Astrocyte of the spinal cord (primary cell): ENCODE results near the gene CACNA1B.

Experiments used
- DNase-seq: peaks from one replicate; pipeline ENCODE4 v3.0.0; 2011; ENCODE audit warnings: low read depth, low spot score
- H3K4me3 ChIP-seq: 2 replicates; pipeline ENCODE4 v1.5.1; 2011; ENCODE audit warnings: low read depth, mild to moderate bottlenecking, low read length, moderate library complexity
- CTCF ChIP-seq: IDR thresholded peaks from 2 replicates; pipeline ENCODE4 v1.5.1; 2012; ENCODE audit warnings: low read depth, mild to moderate bottlenecking, low read length, inconsistent platforms
- in situ Hi-C: cut with HindIII; loops from 2 replicates; pipeline ENCODE4 v1.10.0; 2017; ENCODE audit warnings: low sequenced_read_pairs

Gene CACNA1B

GRCh38 chr9:137838576-137838975 lies 39.0 kb upstream of the CACNA1B start:
- no peak for TF ChIP-seq CTCF
- no peak overlapping the region for H3K4me3 ChIP-seq
- no peak for DNase-seq
- in situ Hi-C loops, result no loop called here

GRCh38 chr9:137843355-137843754 lies 34.2 kb upstream of the CACNA1B start:
- no peak for TF ChIP-seq CTCF
- no peak overlapping the region for H3K4me3 ChIP-seq
- DNase-seq, result no peak
- in situ Hi-C loops, result no loop called here

- in situ Hi-C loops, result no loop called here
- no peak for DNase-seq
- no peak for TF ChIP-seq CTCF
- H3K4me3 ChIP-seq, result no peak overlapping the region
Measured at GRCh38 chr9:137851516-137852267, 25.9 kb upstream of the CACNA1B start.

- no peak for TF ChIP-seq CTCF
- no peak overlapping the region for H3K4me3 ChIP-seq
- in situ Hi-C loops, result no loop called here
- no peak for DNase-seq
Measured at GRCh38 chr9:137853392-137853995, 24.1 kb upstream of the CACNA1B start.

GRCh38 chr9:137860361-137860760 lies 17.2 kb upstream of the CACNA1B start:
- in situ Hi-C loops, result no loop called here
- no peak for TF ChIP-seq CTCF
- no peak for DNase-seq
- H3K4me3 ChIP-seq, result no peak overlapping the region

GRCh38 chr9:137865581-137866145 lies 11.9 kb upstream of the CACNA1B start:
- DNase-seq, result no peak
- no peak for TF ChIP-seq CTCF
- H3K4me3 ChIP-seq, result no peak overlapping the region
- in situ Hi-C loops, result no loop called here
